NB4 (cell line): ENCODE results near the gene PIK3IP1.
"Not testable (repeated sequence)": the region's sequence is repeated elsewhere in the genome, so short reads cannot be mapped to it uniquely, and the experiment has no call there.

Experiments
- DNase-seq: peaks from one replicate; pipeline ENCODE4 v3.0.0; 2010; ENCODE audit warnings: low read depth
- H3K4me3 ChIP-seq: one replicate; pipeline ENCODE4 v1.5.1; 2011; ENCODE audit warnings: mild to moderate bottlenecking, low read depth, low read length, moderate library complexity
- MYC ChIP-seq: IDR thresholded peaks from 2 replicates; pipeline ENCODE4 v1.6.1; 2011; ENCODE audit warnings: low read depth, low read length
- POLR2A ChIP-seq: IDR thresholded peaks from 2 replicates; pipeline ENCODE4 v1.6.1; 2011; ENCODE audit warnings: mild to moderate bottlenecking; ENCODE audit not compliant: insufficient read length; ENCODE audit errors: extremely low read depth
- TF ChIP-seq, protein P1 (sequence below): IDR thresholded peaks from 2 replicates; pipeline ENCODE4 v1.6.1; 2011; ENCODE audit warnings: low read depth, low read length
- TF ChIP-seq, protein P2 (sequence below): IDR thresholded peaks from one replicate; pipeline ENCODE4 v1.5.1; 2012; ENCODE audit warnings: low read depth, low read length

Gene PIK3IP1

DNA sequence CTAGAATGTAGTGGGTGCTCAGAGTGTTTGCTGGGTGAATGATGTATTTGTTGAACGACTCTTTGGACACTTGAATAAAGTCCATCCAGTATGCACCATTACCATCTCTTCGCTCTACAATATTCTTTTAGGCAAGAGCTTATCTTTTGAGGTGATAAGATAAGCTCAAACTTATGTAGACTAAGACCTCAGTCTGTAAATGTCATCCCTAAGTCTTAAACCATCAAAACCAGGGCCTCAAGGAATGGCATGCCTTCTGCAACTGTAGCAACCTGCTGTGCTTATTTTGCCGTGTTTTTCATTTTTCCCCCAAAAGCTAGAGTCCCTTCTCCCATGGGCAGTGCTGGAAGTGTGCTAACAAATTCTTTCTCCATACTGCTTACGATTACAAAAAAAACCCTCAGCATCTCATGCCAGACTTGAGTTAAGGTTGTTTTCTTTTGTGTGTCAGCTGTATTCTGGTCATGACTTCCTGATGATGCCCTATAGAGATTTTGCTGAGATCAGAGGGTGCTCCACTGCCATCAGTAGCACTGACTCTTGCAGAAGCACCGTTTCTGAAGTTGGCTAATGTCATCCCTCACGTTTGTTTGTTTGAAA, 52.4 kb downstream of the PIK3IP1 start:
- no peak overlapping the region for H3K4me3 ChIP-seq
- DNase-seq = no peak
- TF ChIP-seq, protein P1, sequence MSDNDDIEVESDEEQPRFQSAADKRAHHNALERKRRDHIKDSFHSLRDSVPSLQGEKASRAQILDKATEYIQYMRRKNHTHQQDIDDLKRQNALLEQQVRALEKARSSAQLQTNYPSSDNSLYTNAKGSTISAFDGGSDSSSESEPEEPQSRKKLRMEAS = no peak
- no peak for TF ChIP-seq POLR2A

DNA sequence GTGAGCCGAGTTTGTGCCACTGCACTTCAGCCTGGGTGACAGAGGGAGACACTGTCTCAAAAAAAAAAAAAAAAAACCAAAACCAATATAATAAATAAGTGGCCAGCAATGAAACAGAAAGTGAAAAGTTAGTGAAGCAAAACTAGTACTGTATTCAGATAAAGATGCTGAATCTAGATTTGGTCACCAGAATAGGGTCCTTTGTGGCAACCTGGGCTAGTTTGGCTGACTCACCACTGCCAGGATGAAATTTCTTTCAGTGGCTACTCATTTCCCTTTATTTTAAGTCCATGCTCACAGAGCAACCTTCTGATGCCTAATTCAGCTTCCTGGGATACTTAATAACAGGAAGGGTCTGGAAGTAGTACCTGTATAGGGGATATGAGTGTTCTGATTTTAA, 54.2 kb downstream of the PIK3IP1 start:
- H3K4me3 ChIP-seq = no peak overlapping the region
- no peak for DNase-seq
- TF ChIP-seq, protein P1 = no peak
- TF ChIP-seq, protein P2, sequence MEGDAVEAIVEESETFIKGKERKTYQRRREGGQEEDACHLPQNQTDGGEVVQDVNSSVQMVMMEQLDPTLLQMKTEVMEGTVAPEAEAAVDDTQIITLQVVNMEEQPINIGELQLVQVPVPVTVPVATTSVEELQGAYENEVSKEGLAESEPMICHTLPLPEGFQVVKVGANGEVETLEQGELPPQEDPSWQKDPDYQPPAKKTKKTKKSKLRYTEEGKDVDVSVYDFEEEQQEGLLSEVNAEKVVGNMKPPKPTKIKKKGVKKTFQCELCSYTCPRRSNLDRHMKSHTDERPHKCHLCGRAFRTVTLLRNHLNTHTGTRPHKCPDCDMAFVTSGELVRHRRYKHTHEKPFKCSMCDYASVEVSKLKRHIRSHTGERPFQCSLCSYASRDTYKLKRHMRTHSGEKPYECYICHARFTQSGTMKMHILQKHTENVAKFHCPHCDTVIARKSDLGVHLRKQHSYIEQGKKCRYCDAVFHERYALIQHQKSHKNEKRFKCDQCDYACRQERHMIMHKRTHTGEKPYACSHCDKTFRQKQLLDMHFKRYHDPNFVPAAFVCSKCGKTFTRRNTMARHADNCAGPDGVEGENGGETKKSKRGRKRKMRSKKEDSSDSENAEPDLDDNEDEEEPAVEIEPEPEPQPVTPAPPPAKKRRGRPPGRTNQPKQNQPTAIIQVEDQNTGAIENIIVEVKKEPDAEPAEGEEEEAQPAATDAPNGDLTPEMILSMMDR = no peak
- TF ChIP-seq POLR2A = no peak
- TF ChIP-seq MYC = no peak

DNA sequence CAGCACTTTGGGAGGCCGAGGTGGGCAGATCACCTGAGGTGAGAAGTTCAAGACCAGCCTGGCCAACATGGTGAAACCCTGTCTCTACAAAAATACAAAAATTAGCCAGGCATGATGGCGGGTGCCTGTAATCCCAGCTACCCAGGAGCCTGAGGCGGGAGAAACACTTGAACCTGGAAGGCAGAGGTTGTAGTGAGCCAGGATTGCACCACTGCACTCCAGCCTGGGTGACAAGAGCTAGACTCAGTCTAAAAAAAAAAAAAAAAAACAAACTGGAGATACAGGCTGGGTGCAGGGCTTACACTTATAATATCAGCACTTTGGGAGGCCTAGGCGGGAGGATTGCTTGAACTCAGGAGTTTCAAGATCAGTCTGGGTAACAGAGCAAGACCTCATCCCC, 56.2 kb downstream of the PIK3IP1 start:
- H3K4me3 ChIP-seq, DNase-seq: not testable (repeated sequence)

DNA sequence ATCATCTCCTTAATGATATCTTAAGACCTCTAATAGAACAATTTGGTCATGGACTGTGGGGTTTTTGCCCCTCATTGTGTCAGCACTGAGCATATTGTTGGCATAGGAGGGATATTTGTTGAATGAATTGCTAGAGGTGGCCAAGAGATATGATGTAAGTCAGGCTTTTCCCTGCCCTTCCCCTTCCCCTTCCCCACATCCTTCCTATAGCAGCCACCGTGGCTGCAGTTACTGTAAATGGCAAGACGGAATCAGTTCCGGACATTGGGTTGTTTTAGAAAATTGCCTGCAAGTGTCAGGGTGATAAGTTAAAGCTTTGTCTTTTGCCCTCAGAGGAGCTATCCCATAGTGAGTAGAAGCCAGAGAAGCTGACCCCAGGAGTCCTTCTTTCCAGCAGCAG, 57.2 kb downstream of the PIK3IP1 start:
- TF ChIP-seq POLR2A (no peak), MYC (no peak)
- TF ChIP-seq, protein P1 = no peak
- TF ChIP-seq, protein P2 = no peak
- no peak for DNase-seq
- H3K4me3 ChIP-seq = no peak overlapping the region

DNA sequence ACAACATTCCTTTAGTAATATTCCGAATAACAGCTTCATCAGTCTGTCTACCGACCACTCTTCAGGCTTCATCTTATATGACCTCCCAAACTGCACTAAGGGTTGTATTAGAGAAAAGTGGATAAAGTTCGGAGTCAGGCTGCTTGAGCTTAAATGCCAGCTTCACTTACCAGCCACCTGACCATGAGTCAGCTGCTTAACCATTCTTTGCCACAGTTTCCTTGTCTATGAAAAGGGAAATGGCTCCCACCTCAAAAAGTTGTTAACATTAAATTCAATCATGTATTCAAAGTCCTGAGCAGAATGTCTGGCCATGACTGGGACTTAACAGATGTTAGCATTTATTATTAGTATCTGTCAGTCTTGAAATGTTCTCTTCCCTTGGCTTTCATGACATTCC, 59.3 kb downstream of the PIK3IP1 start:
- DNase-seq = peak; percentile 25
- TF ChIP-seq, protein P2 = no peak
- no peak for TF ChIP-seq MYC
- TF ChIP-seq, protein P1 = no peak
- no peak for TF ChIP-seq POLR2A
- no peak overlapping the region for H3K4me3 ChIP-seq
